HG03558 (cell line): ENCODE measurements around the gene UNC5B.
"Not testable (repeated sequence)": the region's sequence is repeated elsewhere in the genome, so short reads cannot be mapped to it uniquely, and the experiment has no call there.

ENCODE experiments used
- ATAC-seq: cut with Tn5 transposase; IDR thresholded peaks from one replicate; pipeline ENCODE4 v1.9.1; 2021; ENCODE audit warnings: moderate number of reproducible peaks; ENCODE audit not compliant: unreplicated experiment; ENCODE audit errors: extremely low read depth

UNC5B gene

DNA sequence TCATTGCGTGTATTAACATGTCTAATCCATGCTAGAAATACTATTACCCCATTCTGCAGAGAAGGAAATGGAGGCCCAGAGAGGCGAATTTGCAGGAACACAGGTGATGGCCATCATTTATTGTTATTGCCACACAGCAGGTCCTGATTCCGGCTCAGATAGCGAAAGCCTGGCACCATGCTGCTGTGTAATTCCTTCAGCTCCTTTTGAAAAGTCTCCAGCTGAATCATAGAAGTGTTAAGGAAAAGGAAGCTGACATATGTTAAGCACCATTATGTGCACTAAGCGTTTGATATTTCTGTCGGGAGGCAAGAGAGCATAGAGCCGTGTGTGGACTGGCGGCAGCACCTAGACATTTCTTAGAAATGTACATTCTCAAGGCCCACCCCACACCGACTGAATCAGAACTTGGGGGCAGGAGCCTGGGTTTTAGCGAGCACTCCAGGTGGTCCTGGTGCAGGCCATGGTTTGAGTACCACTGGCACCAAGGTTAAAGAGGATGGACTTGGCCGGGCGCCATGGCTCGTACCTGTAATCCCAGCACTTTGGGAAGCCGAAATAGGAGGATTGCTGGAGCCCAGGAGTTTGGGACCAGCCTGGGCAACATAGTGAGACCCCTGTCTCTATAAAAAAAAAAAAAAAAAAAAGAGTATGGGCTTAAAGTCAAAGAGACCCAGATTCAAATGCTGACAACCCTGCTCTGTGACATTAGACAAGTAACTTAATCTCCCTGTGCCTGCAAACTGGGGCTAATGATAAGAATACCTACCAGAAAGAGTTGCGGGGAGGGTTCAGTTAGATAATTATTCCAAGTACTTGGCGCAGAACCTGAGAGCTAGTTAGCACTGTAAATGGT is 52.2 kb downstream of the UNC5B start:
- no peak for ATAC-seq

DNA sequence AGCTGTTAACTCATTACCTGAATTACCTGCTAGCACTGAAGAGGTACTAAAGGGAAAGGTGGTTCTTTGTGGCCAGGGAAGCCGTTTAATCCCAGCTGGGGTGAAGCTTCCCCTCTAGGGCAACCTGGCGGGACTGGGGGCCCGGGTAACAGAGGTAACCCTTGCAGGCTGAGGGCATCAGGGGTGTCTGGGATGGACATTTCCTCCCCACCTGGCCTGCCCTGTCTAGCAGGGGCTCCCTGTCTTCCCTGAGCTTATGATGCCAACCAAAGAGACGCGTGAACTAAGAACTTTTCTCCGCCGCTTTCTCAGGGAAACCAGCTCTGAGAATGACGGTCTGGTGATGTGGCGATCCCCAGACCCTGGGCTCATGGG is 52.8 kb downstream of the UNC5B start:
- ATAC-seq = no peak

DNA sequence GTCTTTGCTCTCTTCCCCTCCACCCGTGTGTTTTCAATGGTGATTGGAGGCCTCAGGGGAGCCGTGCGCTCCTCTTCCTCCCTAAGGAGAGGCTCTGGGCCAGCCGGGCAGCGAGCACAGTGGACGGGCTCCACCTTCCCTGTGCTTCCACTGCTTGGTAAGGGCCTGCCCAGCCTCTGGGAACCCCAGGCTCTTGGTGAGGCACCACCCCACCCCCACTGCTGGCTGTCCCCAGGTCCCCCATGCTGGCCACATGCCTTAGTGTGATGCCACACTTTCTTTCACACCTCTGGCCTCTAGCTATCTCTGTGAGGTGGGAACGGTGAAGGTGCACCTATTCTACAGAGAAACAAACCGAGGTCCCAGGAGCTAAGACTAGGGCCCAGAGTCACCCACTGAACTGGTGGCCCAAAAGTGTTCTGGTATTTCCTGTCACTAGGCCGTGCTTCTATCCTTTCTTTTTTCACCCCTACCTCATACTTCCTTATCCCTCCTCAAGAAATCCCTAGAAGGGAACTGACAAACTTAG is 53.3 kb downstream of the UNC5B start:
- ATAC-seq = no peak

DNA sequence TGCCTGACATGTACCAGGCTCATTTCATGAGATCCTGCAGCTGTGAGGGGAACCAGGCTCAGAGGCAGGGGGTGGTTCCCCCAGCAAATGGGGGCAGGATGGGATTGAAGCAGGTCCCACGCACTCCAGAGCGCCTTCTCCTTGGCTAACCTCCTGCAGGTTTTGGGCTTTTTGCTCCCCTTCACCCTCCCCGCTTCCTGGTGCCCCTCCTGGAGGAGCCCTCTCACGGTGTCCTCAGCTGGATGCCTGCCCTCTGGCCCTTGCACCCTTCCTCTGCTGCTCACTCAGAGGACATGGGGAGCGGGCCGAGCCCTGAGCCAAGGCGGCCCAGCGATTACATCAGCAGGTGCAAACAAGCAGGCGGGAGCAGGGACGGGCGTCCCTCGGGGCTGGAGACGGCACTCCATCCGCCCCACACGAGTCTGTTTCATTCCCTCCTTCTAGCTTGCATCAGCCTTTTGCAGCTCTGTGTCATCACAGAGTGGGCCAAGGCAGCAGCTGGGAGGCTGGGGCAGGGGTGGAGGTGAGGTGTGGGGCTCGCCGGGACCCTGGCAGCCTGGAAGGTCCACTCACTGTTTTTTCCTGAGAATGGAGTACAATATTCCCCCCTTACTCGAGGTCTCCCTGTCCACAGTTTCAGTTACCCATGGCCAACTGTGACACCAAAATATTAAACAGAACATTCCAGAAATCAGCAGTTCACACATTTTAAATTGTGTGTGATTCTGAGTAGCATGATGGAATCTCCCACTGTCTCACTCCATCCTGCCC is 54.0 kb downstream of the UNC5B start:
- ATAC-seq = no peak

- ATAC-seq = no peak
These were observed 54.6 kb downstream of the UNC5B start for GRCh38 chr10:71266918-71267442.

DNA sequence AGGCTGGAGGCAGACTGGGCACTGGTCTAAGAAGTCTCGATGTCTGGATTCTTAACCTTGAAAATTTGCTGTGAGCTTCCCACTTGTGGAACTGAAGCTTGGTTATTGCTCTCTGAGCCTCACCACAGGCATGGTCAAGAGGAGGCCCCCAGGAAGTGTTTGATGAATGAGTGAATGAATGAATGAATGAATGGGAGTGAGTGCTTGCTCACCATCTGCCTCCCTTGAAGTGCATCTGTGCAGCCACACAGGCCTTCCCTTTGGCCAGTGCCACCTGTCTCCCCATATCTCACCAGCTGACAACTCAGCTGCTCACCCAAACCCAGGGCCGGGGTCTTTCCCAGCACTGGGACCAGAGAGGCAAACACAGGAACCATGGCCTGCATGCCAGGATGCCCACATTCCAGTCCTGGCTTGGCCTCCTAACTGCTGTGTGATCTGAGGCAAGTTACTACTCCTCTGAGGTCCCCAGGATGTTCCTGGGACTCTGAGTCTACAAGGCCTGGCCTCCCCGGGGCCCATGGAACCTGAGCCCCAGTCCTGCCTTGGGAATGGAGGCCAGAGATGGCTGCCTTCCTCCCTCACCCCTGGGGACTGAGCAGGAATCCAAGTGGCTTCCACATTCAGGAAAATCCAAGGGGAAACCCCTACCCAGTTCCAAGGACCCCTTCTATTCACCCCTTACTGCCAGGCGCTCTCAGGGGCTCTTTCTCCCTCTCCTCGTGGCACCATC is 55.3 kb downstream of the UNC5B start:
- ATAC-seq = no peak

GRCh38 chr10:71268247-71268691 is 55.9 kb downstream of the UNC5B start:
- ATAC-seq = no peak

GRCh38 chr10:71268758-71269157 is 56.4 kb downstream of the UNC5B start:
- ATAC-seq = no peak

GRCh38 chr10:71269301-71270288 is 57.2 kb downstream of the UNC5B start:
- no peak for ATAC-seq

DNA sequence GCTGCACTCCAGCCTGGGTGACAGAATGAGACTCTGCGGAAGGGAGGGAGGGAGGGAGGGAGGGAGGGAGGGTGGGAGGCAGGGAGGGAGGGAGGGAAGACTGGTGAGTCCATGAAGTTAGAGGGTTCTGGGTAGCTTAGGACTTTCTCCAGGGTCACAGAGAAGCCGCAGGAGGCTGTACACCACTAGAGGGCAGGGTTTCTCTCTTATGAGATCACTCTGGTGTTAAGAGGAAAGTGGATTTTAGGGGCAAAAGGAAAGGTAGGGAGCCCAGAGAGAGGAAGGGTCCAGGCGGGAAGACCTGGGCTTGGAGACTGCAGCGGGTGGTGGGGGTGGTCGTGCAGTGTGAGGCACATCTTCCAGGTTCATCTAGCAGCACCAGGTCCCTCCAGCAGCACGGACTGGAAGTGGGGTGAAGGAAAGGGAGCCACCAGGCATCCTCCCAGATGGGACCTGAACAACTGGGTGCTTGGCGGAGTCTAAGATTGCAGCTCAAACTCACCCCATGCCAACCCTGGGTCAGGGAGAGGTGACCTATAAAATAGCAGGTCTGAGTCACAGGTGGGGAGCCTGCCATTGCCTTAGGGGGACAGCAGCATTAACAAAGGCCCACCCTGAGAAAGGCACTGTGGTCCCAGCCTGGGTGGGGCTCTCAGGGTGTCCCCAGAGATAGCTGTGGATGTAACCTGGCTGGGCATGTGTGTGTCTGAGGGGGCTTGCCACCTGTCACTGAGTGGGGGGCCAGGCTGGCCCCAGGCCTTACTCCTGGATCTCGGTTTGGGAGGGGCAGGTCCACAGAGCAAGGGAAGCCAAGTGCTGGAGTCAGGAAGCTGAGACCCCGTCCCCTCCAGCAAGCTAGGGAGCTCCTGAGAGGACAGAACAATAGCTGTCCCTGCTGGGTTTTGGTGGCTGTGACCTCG is 58.2 kb downstream of the UNC5B start:
- ATAC-seq = no peak

DNA sequence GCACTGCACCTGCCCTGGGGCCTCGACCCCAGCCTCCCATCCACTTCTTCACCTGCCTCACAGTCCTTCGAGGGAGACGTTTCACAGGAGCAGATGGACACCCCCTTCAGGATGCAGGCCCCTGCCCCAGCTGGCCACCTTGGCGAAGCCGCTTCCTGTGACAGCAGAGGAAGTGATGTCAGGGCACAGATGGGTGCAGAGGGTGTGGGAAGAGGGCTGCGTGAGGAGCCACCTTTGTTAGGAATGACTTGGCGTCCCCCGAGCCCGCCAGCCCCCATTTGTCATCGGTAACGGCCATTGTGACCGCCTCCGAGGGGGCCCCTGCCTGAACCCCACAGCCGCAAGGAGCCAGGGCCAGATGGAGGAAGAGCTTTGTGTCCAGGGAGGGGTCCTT is 59.3 kb downstream of the UNC5B start:
- no peak for ATAC-seq

DNA sequence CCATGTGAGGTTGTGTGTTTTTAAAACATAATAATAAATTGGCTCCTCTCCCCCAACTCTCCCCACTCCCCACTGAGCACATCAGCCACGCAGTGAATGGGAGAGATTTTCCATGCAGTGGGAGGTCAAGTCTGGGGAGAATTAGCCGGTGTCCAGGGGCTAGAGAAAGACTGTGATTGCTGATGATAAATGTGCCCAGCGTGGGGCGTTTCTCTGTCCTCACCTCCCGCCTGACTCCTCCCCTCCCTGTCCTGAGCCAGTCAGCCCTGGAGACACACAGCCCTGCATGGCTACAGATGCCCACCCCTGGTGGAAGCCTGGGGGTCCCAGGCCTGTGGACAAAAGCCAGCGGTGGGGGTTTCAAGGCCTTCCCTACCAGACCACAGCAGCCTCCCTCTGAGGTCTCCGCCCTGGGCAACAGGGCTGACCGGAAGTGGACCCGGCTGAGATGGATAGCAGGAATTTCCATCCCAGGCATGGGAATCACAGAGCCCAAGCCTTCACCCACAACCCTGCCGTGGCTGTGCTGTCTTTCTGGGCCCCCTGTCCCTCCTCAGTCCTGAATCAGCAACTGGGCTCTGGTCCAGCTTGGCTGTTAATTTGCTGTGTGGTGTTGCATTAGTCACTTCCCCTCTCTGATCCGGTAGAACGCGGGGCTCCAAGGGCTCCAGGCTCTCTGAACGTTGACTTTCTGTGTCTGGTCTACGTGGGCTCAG is 59.8 kb downstream of the UNC5B start:
- no peak for ATAC-seq

GRCh38 chr10:71272974-71273373 is 60.6 kb downstream of the UNC5B start:
- ATAC-seq = not testable (repeated sequence)

GRCh38 chr10:71273506-71273905 is 61.1 kb downstream of the UNC5B start:
- no peak for ATAC-seq

GRCh38 chr10:71274901-71275796 is 62.8 kb downstream of the UNC5B start:
- ATAC-seq = no peak

DNA sequence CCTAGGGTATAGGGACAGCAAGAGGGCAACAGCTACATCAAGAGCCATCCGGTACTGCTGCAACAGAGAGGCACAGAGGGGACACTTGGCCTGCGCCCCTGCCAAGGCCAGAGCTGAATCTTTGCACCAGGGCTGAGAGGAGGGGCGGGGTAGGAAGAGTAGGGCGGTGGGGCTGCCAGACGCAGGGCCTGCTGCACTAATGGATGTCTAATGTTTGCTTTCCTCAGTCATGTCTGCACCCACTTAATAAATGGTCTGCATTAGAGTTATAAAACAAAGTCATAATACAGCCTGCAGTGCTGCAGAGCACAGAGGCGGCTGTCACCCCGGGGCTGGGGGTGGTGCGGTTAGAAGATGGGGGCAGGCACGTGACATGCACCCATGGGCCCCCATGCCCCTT is 64.5 kb downstream of the UNC5B start:
- ATAC-seq = no peak
